Measurements from ENCODE around the gene L3MBTL2. TPM values are rescaled to one million over a fixed set of nuclear protein-coding genes. Genes with fewer than 3 reads are reported as not detected.

Gene L3MBTL2
- polyA plus RNA-seq, 1 experiment, result 19.1 TPM

- POLR2A ChIA-PET, result no interaction called here
- no peak overlapping the region for H3K4me3 ChIP-seq (ENCODE audit: low read depth, low read length)
- no peak for TF ChIP-seq CTCF (IDR thresholded peaks at IDR 0.05; ENCODE audit: low read depth, low read length)
- no peak for DNase-seq (ENCODE audit: low read depth, low spot score)
- CTCF ChIA-PET, result interaction anchor here (1.2 kb wide), 1 partner anchor 342 kb away, joined by 3 read pairs; no protein-coding TSS in a partner anchor
- H3K27me3 ChIP-seq (ENCODE audit: control insufficient read depth, insufficient read depth, low read length), result no peaks in the 10 kb centered on the region
- H3K9me3 ChIP-seq (ENCODE audit: control insufficient read depth, insufficient read depth, low read length), result no peaks in the 10 kb centered on the region; the same call in 1 of the 2 replicates
- H3K27ac ChIP-seq (ENCODE audit: low read depth, low read length), result no peak overlapping the region
These were observed 58.6 kb downstream of the L3MBTL2 start for GRCh38 chr22:41263704-41264103.

GRCh38 chr22:41264408-41264941 lies 59.4 kb downstream of the L3MBTL2 start:
- H3K9me3 ChIP-seq (ENCODE audit: control insufficient read depth, insufficient read depth, low read length), result no peaks in the 10 kb centered on the region; the same call in 1 of the 2 replicates
- DNase-seq (ENCODE audit: low read depth, low spot score), result no peak
- ChIA-PET CTCF (interaction anchor here (0.5 kb wide), 1 partner anchor 56 kb away, joined by 3 read pairs; no protein-coding TSS in a partner anchor), POLR2A (no interaction called here)
- no peaks in the 10 kb centered on the region for H3K27me3 ChIP-seq (ENCODE audit: control insufficient read depth, insufficient read depth, low read length)
- H3K27ac ChIP-seq (ENCODE audit: low read depth, low read length), result no peak overlapping the region
- no peak overlapping the region for H3K4me3 ChIP-seq (ENCODE audit: low read depth, low read length)
- TF ChIP-seq CTCF (IDR thresholded peaks at IDR 0.05; ENCODE audit: low read depth, low read length), result no peak

GRCh38 chr22:41267958-41268357 lies 62.8 kb downstream of the L3MBTL2 start:
- DNase-seq (ENCODE audit: low read depth, low spot score), result no peak
- TF ChIP-seq CTCF (IDR thresholded peaks at IDR 0.05; ENCODE audit: low read depth, low read length), result no peak
- ChIA-PET POLR2A (no interaction called here), CTCF (no interaction called here)
- Histone ChIP-seq H3K9me3 (ENCODE audit: control insufficient read depth, insufficient read depth, low read length) (no peaks in the 10 kb centered on the region; the same call in 1 of the 2 replicates), H3K27ac (ENCODE audit: low read depth, low read length) (no peak overlapping the region), H3K27me3 (ENCODE audit: control insufficient read depth, insufficient read depth, low read length) (no peaks in the 10 kb centered on the region), H3K4me3 (ENCODE audit: low read depth, low read length) (no peak overlapping the region)

GRCh38 chr22:41271787-41272186 lies 66.7 kb downstream of the L3MBTL2 start:
- TF ChIP-seq CTCF (IDR thresholded peaks at IDR 0.05; ENCODE audit: low read depth, low read length), result no peak
- Histone ChIP-seq H3K27me3 (ENCODE audit: control insufficient read depth, insufficient read depth, low read length) (no peaks in the 10 kb centered on the region), H3K4me3 (ENCODE audit: low read depth, low read length) (no peak overlapping the region), H3K9me3 (ENCODE audit: control insufficient read depth, insufficient read depth, low read length) (no peaks in the 10 kb centered on the region), H3K27ac (ENCODE audit: low read depth, low read length) (peak overlapping the region; percentile 2)
- POLR2A ChIA-PET, result no interaction called here
- DNase-seq (ENCODE audit: low read depth, low spot score), result no peak
- CTCF ChIA-PET, result no interaction called here

GRCh38 chr22:41273128-41273527 lies 68.0 kb downstream of the L3MBTL2 start:
- H3K27ac ChIP-seq (ENCODE audit: low read depth, low read length), result no peak overlapping the region
- no peaks in the 10 kb centered on the region for H3K27me3 ChIP-seq (ENCODE audit: control insufficient read depth, insufficient read depth, low read length)
- no peaks in the 10 kb centered on the region for H3K9me3 ChIP-seq (ENCODE audit: control insufficient read depth, insufficient read depth, low read length)
- ChIA-PET POLR2A (interaction anchor here (0.7 kb wide), 1 partner anchor 12 kb away, joined by 4 read pairs; no protein-coding TSS in a partner anchor), CTCF (no interaction called here)
- DNase-seq (ENCODE audit: low read depth, low spot score), result no peak
- H3K4me3 ChIP-seq (ENCODE audit: low read depth, low read length), result no peak overlapping the region
- no peak for TF ChIP-seq CTCF (IDR thresholded peaks at IDR 0.05; ENCODE audit: low read depth, low read length)
